Stimulated activated CD8-positive, alpha-beta memory T cell treated with anti-CD3 and anti-CD28 coated beads, Interleukin-7, amount 100 ng/mL, for 48 hours (primary cell): ENCODE results near the gene RFTN2.
"Not testable (repeated sequence)": the region's sequence is repeated elsewhere in the genome, so short reads cannot be mapped to it uniquely, and the experiment has no call there.

Source experiments
- DNase-seq, 2 donors: peaks; one replicate each; pipeline ENCODE4 v3.0.0-alpha.2; 2020; ENCODE audit warnings: low read depth in 1 of 2; ENCODE audit errors: extremely low read depth in 1 of 2

RFTN2 gene

GRCh38 chr2:197604117-197604860, 71.1 kb downstream of the RFTN2 start:
- DNase-seq: no peak

- no peak for DNase-seq
Measured at GRCh38 chr2:197601726-197602125, 73.7 kb downstream of the RFTN2 start.

- DNase-seq: no peak
Measured at GRCh38 chr2:197600306-197600705, 75.1 kb downstream of the RFTN2 start.

- DNase-seq: peak; percentile 1 to 11
Measured at GRCh38 chr2:197599285-197599965, 76.0 kb downstream of the RFTN2 start.

- no peak for DNase-seq
Measured at GRCh38 chr2:197598450-197598849, 76.9 kb downstream of the RFTN2 start.

GRCh38 chr2:197597166-197597565, 78.2 kb downstream of the RFTN2 start:
- DNase-seq: no peak

- DNase-seq: no peak
Measured at GRCh38 chr2:197596766-197597165, 78.6 kb downstream of the RFTN2 start.

- no peak for DNase-seq
Measured at GRCh38 chr2:197591339-197592072, 83.9 kb downstream of the RFTN2 start.

GRCh38 chr2:197587255-197587654, 88.1 kb downstream of the RFTN2 start:
- DNase-seq: not testable (repeated sequence)

GRCh38 chr2:197580166-197580565, 95.2 kb downstream of the RFTN2 start:
- DNase-seq: not testable (repeated sequence)

GRCh38 chr2:197578294-197578693, 97.1 kb downstream of the RFTN2 start:
- not testable (repeated sequence) for DNase-seq

GRCh38 chr2:197577446-197577845, 97.9 kb downstream of the RFTN2 start:
- no peak for DNase-seq

GRCh38 chr2:197576631-197577030, 98.8 kb downstream of the RFTN2 start:
- no peak for DNase-seq

GRCh38 chr2:197575987-197576386, 99.4 kb downstream of the RFTN2 start:
- DNase-seq: no peak

- no peak for DNase-seq
Measured at GRCh38 chr2:197573608-197574007, 101.8 kb downstream of the RFTN2 start.

- no peak for DNase-seq
Measured at GRCh38 chr2:197571627-197572271, 103.6 kb downstream of the RFTN2 start.

GRCh38 chr2:197560146-197560665, 115.2 kb downstream of the RFTN2 start:
- no peak for DNase-seq

GRCh38 chr2:197559681-197560080, 115.7 kb downstream of the RFTN2 start:
- no peak for DNase-seq

GRCh38 chr2:197558393-197558792, 117.0 kb downstream of the RFTN2 start:
- no peak for DNase-seq

GRCh38 chr2:197556456-197556855, 118.9 kb downstream of the RFTN2 start:
- DNase-seq: no peak

- no peak for DNase-seq
Measured at GRCh38 chr2:197555467-197555866, 119.9 kb downstream of the RFTN2 start.
